Measurements from ENCODE around the gene SAP130.

The SAP130 gene

DNA sequence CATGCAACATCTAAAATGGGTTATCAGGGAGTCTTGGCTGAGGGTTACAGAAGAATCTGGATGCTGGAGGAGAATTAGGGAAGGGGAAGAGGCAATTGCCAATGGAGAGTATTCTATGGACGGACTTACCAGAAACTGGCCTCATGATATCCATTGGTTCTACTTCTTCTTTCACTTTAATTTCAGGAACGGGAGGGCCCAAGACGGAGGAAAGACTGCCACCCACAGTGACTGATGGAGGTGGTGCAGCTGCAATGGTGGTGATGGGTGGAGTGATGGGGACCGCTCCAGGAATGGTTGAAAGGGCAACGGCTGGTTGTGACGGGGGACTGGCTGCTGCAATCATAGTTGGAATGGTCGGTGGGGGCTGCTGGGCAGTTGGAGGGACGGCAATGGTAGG lies 73.0 kb downstream of the SAP130 start:
- H3K9me3 ChIP-seq (ENCODE audit: control insufficient read depth in 5 of 5, low read length in 5 of 5): no peaks in the 10 kb centered on the region
- no peak overlapping the region for H3K27ac ChIP-seq (ENCODE audit: low read depth, low read length)
- H3K9ac ChIP-seq (ENCODE audit: low read length in 5 of 5): no peak overlapping the region
- H3K4me1 ChIP-seq (ENCODE audit: control insufficient read depth in 5 of 5, insufficient read depth in 5 of 5, low read length in 5 of 5): peaks cover 0 to 15% (median 13%) of the 10 kb centered on the region in 5 donors
- peaks cover 23 to 53% (median 44%) of the 10 kb centered on the region in 5 donors for H3K36me3 ChIP-seq (ENCODE audit: control insufficient read depth in 5 of 5, insufficient read depth in 5 of 5, low read length in 5 of 5)
- no peaks in the 10 kb centered on the region for H3K27me3 ChIP-seq (ENCODE audit: control insufficient read depth in 5 of 5, insufficient read depth in 4 of 5, low read length in 5 of 5)
- H3K4me3 ChIP-seq (ENCODE audit: low read depth in 1 of 5, low read length in 5 of 5): no peak overlapping the region

DNA sequence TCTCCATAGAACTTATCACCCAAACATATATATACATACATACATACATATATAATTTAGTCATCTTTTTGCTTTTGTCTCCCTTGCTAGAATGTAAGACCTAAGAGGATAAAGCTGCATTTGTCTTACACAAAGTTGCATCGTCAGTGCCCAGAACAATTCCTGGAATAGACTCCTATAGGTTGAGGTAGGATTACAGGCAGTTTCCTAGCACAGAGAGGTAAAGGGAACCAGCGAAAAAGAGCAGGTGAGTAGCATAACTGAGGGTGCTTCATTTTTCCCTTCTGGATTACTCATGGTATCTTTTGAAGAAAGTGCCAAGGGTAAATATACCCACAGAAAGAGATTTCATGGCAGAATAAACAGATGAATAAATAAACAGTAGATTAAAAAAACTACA lies 74.0 kb downstream of the SAP130 start:
- Histone ChIP-seq H3K27ac (ENCODE audit: low read depth, low read length) (peak overlapping the region; percentile 18), H3K4me3 (ENCODE audit: low read depth in 1 of 5, low read length in 5 of 5) (no peak overlapping the region), H3K36me3 (ENCODE audit: control insufficient read depth in 5 of 5, insufficient read depth in 5 of 5, low read length in 5 of 5) (peaks cover 33 to 54% (median 46%) of the 10 kb centered on the region in 5 donors), H3K9ac (ENCODE audit: low read length in 5 of 5) (peak overlapping the region in 1 of 5 donors; percentile 21), H3K27me3 (ENCODE audit: control insufficient read depth in 5 of 5, insufficient read depth in 4 of 5, low read length in 5 of 5) (no peaks in the 10 kb centered on the region), H3K9me3 (ENCODE audit: control insufficient read depth in 5 of 5, low read length in 5 of 5) (no peaks in the 10 kb centered on the region), H3K4me1 (ENCODE audit: control insufficient read depth in 5 of 5, insufficient read depth in 5 of 5, low read length in 5 of 5) (peaks cover 0 to 15% (median 13%) of the 10 kb centered on the region in 5 donors)

DNA sequence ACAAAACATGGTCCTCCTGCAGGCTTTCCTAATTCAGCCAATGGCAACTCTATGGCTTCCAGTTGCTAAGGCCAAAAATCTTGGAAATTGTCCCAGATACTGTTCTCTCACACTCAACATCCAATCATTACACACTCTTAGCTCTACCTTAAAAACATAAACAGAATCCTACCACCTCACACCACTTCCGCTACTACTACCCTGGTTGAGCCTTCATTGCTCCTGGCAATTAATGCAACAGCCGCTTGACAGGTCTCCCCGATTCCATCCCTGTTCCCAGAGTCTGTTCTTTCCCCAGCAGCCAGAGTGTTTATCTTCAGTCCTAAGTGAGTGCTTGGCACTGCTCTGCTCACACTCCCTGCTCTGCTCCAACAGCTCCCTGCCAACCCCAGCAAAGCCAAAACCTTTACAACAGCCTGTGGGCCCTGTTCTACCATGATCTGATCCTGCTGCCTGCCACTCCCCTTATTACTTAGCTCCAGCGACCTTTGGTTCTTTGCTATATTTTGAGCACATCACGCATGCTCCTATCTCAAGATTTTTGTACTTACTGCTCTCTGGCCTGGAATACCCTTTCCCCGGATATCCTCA lies 74.6 kb downstream of the SAP130 start:
- Histone ChIP-seq H3K4me3 (ENCODE audit: low read depth in 1 of 5, low read length in 5 of 5) (no peak overlapping the region), H3K36me3 (ENCODE audit: control insufficient read depth in 5 of 5, insufficient read depth in 5 of 5, low read length in 5 of 5) (peaks cover 37 to 55% (median 46%) of the 10 kb centered on the region in 5 donors), H3K27ac (ENCODE audit: low read depth, low read length) (peak overlapping the region; percentile 18), H3K4me1 (ENCODE audit: control insufficient read depth in 5 of 5, insufficient read depth in 5 of 5, low read length in 5 of 5) (peaks cover 0 to 15% (median 13%) of the 10 kb centered on the region in 5 donors), H3K9ac (ENCODE audit: low read length in 5 of 5) (peak overlapping the region in 1 of 5 donors; percentile 21), H3K27me3 (ENCODE audit: control insufficient read depth in 5 of 5, insufficient read depth in 4 of 5, low read length in 5 of 5) (no peaks in the 10 kb centered on the region), H3K9me3 (ENCODE audit: control insufficient read depth in 5 of 5, low read length in 5 of 5) (no peaks in the 10 kb centered on the region)

DNA sequence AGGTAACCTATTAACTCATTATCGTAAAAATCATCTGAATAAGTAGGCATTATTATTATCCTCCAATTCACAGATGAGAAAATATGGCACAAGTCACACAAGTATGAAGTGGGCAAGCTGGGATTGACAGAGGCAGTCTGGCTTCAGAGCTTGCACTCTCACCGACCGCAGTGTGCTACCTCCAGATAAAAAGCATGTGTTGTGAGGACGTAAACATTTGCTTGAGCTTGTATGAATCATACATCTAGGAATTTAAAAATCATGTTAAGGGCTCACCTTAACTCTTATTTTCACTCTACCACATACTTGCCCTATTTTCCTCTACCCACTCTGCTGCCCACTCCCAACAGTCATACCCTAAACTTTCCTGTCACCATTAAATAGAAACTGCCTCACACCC lies 76.8 kb downstream of the SAP130 start:
- Histone ChIP-seq H3K9ac (ENCODE audit: low read length in 5 of 5) (no peak overlapping the region), H3K36me3 (ENCODE audit: control insufficient read depth in 5 of 5, insufficient read depth in 5 of 5, low read length in 5 of 5) (peaks cover 39 to 65% (median 52%) of the 10 kb centered on the region in 5 donors), H3K27ac (ENCODE audit: low read depth, low read length) (no peak overlapping the region), H3K27me3 (ENCODE audit: control insufficient read depth in 5 of 5, insufficient read depth in 4 of 5, low read length in 5 of 5) (no peaks in the 10 kb centered on the region), H3K9me3 (ENCODE audit: control insufficient read depth in 5 of 5, low read length in 5 of 5) (no peaks in the 10 kb centered on the region), H3K4me3 (ENCODE audit: low read depth in 1 of 5, low read length in 5 of 5) (no peak overlapping the region), H3K4me1 (ENCODE audit: control insufficient read depth in 5 of 5, insufficient read depth in 5 of 5, low read length in 5 of 5) (peaks cover 0 to 15% (median 13%) of the 10 kb centered on the region in 5 donors)

DNA sequence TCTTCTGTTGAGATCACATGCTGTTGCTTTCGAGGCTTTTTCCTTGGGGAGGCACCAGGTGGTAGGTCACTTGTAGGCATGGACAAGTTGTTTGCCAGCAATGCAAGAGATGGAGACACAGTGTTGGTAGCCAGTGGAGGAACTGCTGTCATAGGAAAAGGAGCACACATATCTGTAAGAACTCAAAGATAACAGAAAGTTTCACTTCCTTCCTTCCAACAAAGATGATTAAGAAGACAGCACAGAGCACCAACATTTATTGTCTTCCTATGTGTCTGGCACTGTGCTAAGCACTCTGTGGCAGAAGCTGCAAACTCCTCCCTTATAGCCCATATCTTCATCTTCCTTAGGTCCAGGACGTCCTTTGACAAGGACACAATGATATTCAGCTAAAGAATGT lies 77.6 kb downstream of the SAP130 start:
- Histone ChIP-seq H3K27ac (ENCODE audit: low read depth, low read length) (no peak overlapping the region), H3K4me3 (ENCODE audit: low read depth in 1 of 5, low read length in 5 of 5) (no peak overlapping the region), H3K9ac (ENCODE audit: low read length in 5 of 5) (no peak overlapping the region), H3K36me3 (ENCODE audit: control insufficient read depth in 5 of 5, insufficient read depth in 5 of 5, low read length in 5 of 5) (peaks cover 41 to 70% (median 57%) of the 10 kb centered on the region in 5 donors), H3K4me1 (ENCODE audit: control insufficient read depth in 5 of 5, insufficient read depth in 5 of 5, low read length in 5 of 5) (peaks cover 0 to 15% (median 13%) of the 10 kb centered on the region in 5 donors), H3K9me3 (ENCODE audit: control insufficient read depth in 5 of 5, low read length in 5 of 5) (no peaks in the 10 kb centered on the region), H3K27me3 (ENCODE audit: control insufficient read depth in 5 of 5, insufficient read depth in 4 of 5, low read length in 5 of 5) (no peaks in the 10 kb centered on the region)

DNA sequence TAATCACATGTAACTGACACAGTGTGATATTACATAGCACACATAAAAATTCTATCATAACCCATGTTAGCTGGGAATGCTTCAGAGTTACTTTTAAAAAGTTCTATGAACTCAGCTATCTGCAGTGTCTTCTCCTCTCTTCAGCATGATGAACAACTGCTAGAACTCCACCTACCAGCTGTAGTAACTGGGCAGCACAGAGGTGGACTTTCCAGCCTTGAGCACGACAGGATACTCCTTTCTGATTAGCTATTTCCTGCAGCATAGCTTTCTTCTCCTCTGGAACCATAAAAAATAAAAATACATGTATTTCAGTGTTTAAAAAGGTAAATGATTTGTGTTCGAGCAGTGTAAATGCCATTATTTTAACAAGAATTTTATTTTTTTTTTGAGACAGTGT lies 82.6 kb downstream of the SAP130 start:
- Histone ChIP-seq H3K36me3 (ENCODE audit: control insufficient read depth in 5 of 5, insufficient read depth in 5 of 5, low read length in 5 of 5) (peaks cover 47 to 98% (median 82%) of the 10 kb centered on the region in 5 donors), H3K4me1 (ENCODE audit: control insufficient read depth in 5 of 5, insufficient read depth in 5 of 5, low read length in 5 of 5) (no peaks in the 10 kb centered on the region)

DNA sequence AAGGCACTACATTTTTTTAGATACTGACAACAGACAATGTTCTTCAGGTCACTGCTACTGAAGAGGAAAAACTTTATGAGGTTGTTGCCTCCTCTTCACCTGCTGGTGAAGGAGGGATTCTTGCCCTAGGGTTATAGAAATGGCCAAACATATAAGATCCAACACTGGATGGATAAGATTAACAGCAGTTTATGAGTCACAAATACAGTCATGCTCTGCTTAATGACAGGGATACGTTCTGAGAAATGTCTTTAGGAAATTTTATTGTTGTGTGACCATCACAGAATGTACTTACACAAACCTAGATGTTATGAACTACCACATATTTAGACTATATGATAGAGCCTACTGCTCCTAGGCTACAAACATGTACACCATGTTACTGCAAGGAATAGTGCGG lies 84.7 kb downstream of the SAP130 start:
- Histone ChIP-seq H3K4me1 (ENCODE audit: control insufficient read depth in 5 of 5, insufficient read depth in 5 of 5, low read length in 5 of 5) (no peaks in the 10 kb centered on the region), H3K27me3 (ENCODE audit: control insufficient read depth in 5 of 5, insufficient read depth in 4 of 5, low read length in 5 of 5) (no peaks in the 10 kb centered on the region), H3K9ac (ENCODE audit: low read length in 5 of 5) (no peak overlapping the region), H3K36me3 (ENCODE audit: control insufficient read depth in 5 of 5, insufficient read depth in 5 of 5, low read length in 5 of 5) (peaks cover 29 to 77% (median 65%) of the 10 kb centered on the region in 5 donors), H3K9me3 (ENCODE audit: control insufficient read depth in 5 of 5, low read length in 5 of 5) (no peaks in the 10 kb centered on the region), H3K27ac (ENCODE audit: low read depth, low read length) (no peak overlapping the region), H3K4me3 (ENCODE audit: low read depth in 1 of 5, low read length in 5 of 5) (no peak overlapping the region)

More for the DNA sequence above, 82.6 kb downstream of the SAP130 start:
- H3K9me3 ChIP-seq (ENCODE audit: control insufficient read depth in 5 of 5, low read length in 5 of 5): no peaks in the 10 kb centered on the region
- no peak overlapping the region for H3K9ac ChIP-seq (ENCODE audit: low read length in 5 of 5)
- no peak overlapping the region for H3K4me3 ChIP-seq (ENCODE audit: low read depth in 1 of 5, low read length in 5 of 5)
- no peak overlapping the region for H3K27ac ChIP-seq (ENCODE audit: low read depth, low read length)
- no peaks in the 10 kb centered on the region for H3K27me3 ChIP-seq (ENCODE audit: control insufficient read depth in 5 of 5, insufficient read depth in 4 of 5, low read length in 5 of 5)

DNA sequence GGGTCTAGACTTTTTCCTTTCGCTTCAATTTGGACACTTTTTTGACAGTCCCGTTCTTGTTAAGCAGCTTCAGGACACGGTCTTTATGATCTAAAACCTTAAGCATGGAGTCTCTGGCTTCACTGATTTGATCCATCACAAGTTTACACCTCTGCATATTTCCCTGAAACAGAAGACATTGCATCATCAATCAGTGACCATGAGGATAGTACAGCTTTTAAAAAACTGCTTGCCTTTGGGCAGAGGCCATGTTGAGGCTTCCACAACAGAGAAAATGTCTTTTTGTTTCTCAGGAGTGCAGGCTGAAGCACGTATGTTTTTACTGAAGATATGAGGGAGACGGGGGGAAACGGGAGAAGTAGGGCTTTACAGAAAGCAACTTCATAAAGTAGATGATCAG lies 85.9 kb downstream of the SAP130 start:
- Histone ChIP-seq H3K36me3 (ENCODE audit: control insufficient read depth in 5 of 5, insufficient read depth in 5 of 5, low read length in 5 of 5) (peaks cover 28 to 65% (median 56%) of the 10 kb centered on the region in 5 donors), H3K9me3 (ENCODE audit: control insufficient read depth in 5 of 5, low read length in 5 of 5) (no peaks in the 10 kb centered on the region), H3K27ac (ENCODE audit: low read depth, low read length) (no peak overlapping the region), H3K27me3 (ENCODE audit: control insufficient read depth in 5 of 5, insufficient read depth in 4 of 5, low read length in 5 of 5) (no peaks in the 10 kb centered on the region), H3K9ac (ENCODE audit: low read length in 5 of 5) (no peak overlapping the region), H3K4me3 (ENCODE audit: low read depth in 1 of 5, low read length in 5 of 5) (no peak overlapping the region), H3K4me1 (ENCODE audit: control insufficient read depth in 5 of 5, insufficient read depth in 5 of 5, low read length in 5 of 5) (no peaks in the 10 kb centered on the region)

DNA sequence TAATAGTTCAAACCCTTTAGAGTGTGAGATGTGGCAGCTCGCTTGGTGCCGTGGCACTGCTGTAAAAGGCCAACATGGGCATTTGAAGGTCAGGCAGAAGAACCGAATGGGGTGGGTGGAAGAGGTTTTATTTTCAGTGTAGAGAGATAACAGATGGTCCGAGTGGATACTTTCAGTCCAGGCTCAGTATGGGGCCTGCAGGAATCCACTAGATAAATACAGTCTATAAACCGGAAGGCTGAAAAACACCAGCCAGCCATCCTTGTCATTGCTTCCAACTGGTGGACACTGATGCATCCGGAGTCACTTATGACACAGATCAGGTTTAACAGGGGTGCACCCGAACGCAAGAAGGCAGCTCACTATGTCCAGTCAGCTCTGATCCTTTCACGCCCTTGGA lies 86.4 kb downstream of the SAP130 start:
- Histone ChIP-seq H3K9me3 (ENCODE audit: control insufficient read depth in 5 of 5, low read length in 5 of 5) (no peaks in the 10 kb centered on the region), H3K4me1 (ENCODE audit: control insufficient read depth in 5 of 5, insufficient read depth in 5 of 5, low read length in 5 of 5) (no peaks in the 10 kb centered on the region), H3K27me3 (ENCODE audit: control insufficient read depth in 5 of 5, insufficient read depth in 4 of 5, low read length in 5 of 5) (no peaks in the 10 kb centered on the region), H3K36me3 (ENCODE audit: control insufficient read depth in 5 of 5, insufficient read depth in 5 of 5, low read length in 5 of 5) (peaks cover 27 to 60% (median 53%) of the 10 kb centered on the region in 5 donors), H3K27ac (ENCODE audit: low read depth, low read length) (no peak overlapping the region), H3K9ac (ENCODE audit: low read length in 5 of 5) (no peak overlapping the region), H3K4me3 (ENCODE audit: low read depth in 1 of 5, low read length in 5 of 5) (no peak overlapping the region)

DNA sequence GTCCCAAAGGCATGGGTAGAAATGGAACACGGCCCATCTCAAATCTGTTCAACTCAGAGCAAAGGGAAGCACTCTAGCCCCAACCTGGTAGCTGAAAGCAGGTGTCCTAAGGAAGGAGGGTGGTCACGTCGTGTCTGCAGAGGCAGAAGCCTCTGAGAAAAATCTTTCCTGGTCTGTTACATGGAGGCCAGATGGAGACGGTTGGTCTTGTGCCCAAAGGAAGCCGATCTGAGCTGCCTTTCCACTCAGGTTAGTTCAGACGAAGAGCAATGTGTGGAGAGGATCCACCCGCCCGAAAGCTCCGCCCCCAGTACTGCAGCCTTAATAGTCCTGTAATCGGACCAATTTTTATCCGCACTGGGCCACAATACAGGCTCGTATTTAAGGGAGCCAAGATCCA lies 87.2 kb downstream of the SAP130 start:
- H3K9ac ChIP-seq (ENCODE audit: low read length in 5 of 5): no peak overlapping the region
- H3K4me1 ChIP-seq (ENCODE audit: control insufficient read depth in 5 of 5, insufficient read depth in 5 of 5, low read length in 5 of 5): no peaks in the 10 kb centered on the region
- no peak overlapping the region for H3K27ac ChIP-seq (ENCODE audit: low read depth, low read length)
- H3K4me3 ChIP-seq (ENCODE audit: low read depth in 1 of 5, low read length in 5 of 5): no peak overlapping the region
- H3K9me3 ChIP-seq (ENCODE audit: control insufficient read depth in 5 of 5, low read length in 5 of 5): no peaks in the 10 kb centered on the region
- peaks cover 27 to 52% (median 44%) of the 10 kb centered on the region in 5 donors for H3K36me3 ChIP-seq (ENCODE audit: control insufficient read depth in 5 of 5, insufficient read depth in 5 of 5, low read length in 5 of 5)
- no peaks in the 10 kb centered on the region for H3K27me3 ChIP-seq (ENCODE audit: control insufficient read depth in 5 of 5, insufficient read depth in 4 of 5, low read length in 5 of 5)

Measured in subcutaneous abdominal adipose tissue (tissue), 5 donors.